Stimulated activated naive CD4-positive, alpha-beta T cell (primary cell): Measurements from ENCODE around the gene SLC25A39.
"Not testable (repeated sequence)": the region's sequence is repeated elsewhere in the genome, so short reads cannot be mapped to it uniquely, and the experiment has no call there.

Experiments
- DNase-seq, 6 experiments: peaks; one replicate each; lab custom pipeline; 2025; lab: John Stamatoyannopoulos, UW

SLC25A39 gene, protein sequence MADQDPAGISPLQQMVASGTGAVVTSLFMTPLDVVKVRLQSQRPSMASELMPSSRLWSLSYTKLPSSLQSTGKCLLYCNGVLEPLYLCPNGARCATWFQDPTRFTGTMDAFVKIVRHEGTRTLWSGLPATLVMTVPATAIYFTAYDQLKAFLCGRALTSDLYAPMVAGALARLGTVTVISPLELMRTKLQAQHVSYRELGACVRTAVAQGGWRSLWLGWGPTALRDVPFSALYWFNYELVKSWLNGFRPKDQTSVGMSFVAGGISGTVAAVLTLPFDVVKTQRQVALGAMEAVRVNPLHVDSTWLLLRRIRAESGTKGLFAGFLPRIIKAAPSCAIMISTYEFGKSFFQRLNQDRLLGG

DNA sequence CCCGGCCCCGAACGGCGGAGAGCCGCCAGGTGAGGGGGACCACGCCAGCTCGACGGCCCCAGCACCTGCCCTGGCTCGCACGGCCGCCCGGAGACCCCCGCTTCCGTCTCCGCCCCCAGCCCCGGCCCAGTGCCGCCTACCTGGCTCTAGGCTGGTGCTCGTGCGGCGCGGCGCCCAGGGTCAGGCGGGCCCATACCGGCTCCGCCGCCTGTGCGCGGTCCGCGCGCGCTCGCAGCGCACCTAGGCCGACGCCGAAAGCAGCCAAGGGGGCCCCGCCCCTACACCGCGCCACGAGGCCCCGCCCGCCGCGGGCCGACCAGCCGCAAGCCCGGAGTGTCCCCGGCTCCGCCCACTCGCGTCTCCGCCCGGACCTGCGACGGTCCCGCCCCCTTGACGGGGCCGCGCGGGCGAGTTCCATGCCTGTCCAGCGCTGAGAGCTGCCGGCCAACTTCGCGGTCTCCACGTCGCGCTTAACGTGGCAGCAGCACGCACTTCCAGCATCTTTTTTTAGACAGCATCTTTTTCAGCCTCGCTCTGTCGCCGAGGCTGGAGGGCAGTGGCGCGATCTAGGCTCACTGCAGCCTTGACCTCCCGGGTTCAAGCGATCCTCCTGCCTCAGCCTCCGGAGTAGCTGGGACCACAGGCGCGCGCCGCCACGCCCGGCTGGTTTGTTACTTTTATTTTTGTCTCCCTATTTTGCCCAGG lies at the start of gene SLC25A39:
TSS of gene SLC25A39 (minus strand) at position 253 of the 705 bp plus-strand sequence. CDS start 1,261 bp downstream, outside the sequence.
- DNase-seq, result peak; percentile 87 to 95 (median 92)

DNA sequence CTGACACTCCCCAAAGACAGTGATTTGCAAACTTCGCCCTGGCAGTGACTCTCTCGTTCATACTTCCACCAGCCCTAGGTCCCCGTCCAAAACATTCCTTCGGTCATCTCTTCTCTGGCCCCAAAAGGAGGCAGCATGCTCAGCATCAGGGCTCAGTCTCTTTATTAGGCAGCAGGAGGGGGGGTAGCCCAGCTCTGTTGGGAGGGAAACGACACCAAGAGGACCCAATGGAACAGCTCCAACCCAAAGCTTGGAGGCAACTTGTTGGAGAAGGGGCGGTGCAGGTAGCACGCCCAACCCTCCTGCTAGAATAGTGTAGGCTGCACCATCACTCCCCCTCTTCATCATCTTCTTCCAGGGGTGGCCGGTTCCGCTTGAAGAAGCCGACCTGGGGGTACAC lies 47.4 kb upstream of the SLC25A39 start:
- DNase-seq, result no peak

DNA sequence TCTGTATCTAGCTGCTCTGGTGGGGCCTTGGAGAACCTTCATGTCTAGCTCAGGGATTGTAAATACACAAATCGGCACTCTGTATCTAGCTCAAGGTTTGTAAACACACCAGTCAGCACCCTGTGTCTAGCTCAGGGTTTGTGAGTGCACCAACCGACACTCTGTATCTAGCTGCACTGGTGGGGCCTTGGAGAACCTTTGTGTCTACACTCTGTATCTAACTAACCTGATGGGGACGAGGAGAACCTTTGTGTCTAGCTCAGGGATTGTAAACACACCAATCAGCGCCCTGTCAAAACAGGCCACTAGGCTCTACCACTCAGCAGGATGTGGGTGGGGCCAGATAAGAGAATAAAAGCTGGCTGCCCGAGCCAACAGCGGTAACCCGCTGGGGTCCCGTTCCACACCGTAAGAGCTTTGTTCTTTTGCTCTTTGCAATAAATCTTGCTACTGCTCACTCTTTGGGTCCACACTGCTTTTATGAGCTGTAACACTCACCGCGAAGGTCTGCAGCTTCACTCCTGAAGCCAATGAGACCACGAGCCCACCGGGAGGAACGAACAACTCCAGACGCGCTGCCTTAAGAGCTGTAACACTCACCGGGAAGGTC lies 44.9 kb upstream of the SLC25A39 start:
- DNase-seq, result peak in 1 of 6 experiments; percentile 11

DNA sequence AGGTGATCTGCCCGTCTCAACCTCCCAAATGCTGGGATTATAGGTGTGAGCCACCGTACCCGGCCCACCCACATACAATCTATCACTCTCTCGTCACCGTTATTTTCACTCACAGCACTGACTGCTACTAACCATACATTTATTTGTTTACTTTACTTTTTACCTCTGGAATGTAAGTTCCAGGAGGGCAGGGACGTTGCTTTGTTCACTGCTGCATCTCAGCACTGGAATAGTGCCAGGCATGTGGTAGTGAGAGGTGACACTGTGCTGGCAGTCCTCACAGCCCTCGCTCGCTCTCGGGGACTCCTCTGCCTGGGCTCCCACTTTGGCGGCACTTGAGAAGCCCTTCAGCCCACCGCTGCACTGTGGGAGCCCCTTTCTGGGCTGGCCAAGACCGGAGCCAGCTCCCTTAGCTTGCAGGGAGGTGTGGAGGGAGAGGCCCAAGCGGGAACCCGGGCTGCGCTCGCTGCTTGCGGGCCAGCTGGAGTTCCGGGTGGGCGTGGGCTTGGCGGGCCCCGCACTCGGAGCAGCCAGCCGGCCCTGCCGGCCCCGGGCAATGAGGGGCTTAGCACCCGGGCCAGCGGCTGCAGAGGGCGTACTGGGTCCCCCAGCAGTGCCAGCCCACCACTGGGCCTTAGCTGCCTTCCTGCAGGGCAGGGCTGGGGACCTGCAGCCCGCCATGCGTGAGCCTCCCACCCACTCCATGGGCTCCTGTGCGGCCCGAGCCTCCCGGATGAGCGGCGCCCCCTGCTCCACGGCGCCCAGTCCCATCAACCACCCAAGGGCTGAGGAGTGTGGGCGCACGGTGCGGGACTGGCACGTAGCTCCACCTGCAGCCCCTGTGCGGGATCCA lies 44.0 kb upstream of the SLC25A39 start:
- DNase-seq, result not testable (repeated sequence)

DNA sequence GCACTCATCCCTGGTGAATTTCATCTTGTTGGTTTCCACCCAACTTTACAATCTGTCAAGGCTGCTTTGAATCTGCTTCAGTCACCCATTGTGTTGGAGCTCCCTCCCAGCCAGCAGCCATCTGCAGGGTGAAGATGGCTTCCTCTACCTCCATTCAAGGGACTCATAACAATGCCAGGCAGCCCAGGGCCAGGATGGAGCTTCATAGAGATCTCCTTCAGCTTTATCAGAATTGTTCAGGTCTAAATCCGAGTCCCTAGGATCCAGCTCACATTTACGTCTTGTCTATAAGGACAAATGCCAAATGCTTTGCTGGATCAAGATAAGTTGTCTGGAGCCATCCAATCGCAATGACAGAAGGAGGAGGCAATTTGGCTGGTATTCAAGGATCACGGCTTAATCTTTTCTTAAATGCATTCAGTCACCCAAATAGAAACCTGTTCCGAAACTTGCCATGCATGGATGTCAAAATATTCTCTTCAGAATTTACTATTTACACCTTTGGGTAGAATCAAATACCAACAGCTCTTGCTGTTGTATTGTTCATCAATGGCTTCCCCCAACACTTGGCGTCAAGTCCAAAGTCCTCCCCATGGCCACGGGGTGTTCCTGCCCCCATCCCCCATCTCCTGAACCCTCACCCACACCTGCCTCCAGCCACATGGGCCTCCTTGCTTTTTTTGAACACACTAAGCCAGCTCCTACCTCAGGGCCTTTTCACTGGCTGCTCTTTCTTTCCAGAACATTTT lies 42.8 kb upstream of the SLC25A39 start:
- DNase-seq, result no peak

DNA sequence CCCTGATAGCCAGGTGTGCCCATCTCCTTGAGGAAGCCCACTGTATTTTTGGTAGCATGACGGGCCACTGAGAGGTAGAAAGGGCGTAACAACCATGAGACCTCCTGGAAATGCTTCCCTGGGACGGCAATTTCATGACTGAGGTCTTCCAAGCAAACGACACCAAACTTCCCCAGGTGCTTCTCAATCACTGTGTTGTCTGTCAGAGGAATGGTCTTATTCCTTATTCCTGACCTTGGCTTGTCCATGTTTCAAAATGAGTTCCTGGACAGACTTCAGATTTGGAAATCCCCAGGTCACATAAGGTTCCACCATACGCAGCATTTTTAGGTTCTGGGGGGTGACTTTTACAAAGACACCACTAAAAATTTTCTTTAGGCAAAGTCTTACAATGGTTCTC lies 40.4 kb upstream of the SLC25A39 start:
- DNase-seq, result not testable (repeated sequence)

DNA sequence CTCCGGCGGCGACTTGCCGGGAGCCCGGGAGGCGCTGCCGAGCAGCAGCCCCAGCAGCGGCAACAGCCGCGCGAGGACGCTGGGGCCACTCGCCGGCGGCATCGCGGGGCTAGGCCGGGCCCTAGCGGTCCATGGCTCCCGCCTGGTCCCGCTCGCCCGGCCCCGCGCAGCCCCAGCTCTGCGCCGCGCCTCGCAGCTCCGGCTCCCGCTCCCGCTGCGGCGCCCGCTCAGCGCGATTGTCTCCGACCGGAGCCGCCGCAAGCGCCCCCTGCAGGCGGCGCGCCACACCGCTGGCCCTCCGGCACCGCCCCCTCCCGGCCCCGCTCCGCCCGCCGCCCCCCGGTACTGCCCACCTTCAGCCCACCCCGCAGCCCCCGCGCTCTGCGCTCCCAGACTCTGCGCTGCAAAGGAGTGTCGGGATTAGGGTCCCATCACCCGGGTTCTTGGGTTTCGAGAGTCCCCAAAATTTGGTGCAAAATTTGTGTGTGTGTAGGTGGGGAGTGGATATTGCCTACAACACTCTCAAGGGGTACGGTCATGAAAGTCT lies 39.1 kb upstream of the SLC25A39 start, which contains the start of gene FAM171A2:
TSS of gene FAM171A2 (minus strand) at position 241 of the 547 bp plus-strand sequence. CDS start at position 102, 139 bp downstream.
- peak; percentile 21 to 74 (median 62) for DNase-seq

DNA sequence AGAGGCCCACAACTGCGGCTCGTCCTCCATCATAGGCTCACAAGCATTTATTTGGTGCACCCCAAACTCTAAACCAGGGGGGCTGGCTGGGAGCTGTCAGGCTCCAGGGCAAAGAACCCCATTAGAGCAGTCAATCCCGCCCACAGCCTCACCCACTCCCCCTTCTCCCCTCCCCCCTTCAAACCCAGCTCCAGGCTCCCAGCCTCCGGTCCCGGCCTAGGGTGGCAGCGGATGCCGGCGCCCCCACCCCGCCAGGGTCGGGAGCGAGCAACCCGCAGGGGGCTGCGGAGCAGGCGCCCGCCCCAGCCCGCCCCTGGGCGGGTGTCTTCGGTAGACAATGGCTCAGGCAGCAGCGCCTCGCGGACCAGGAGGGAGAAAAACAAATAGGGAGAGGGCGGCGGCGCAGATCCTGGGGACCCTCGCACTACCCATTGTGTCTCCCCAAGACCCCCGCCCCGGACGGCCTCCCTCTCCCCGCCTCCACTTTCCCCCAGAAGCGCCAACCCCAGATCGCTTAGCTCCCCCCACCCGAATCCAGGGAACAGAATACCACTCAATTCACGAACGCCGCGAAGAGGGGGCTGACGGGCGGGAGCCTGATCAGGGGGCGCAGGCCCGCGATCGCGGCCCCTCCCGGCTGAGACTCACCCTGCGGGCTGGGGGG lies 38.5 kb upstream of the SLC25A39 start:
- peak in 2 of 6 experiments; percentile 23 to 50 for DNase-seq

DNA sequence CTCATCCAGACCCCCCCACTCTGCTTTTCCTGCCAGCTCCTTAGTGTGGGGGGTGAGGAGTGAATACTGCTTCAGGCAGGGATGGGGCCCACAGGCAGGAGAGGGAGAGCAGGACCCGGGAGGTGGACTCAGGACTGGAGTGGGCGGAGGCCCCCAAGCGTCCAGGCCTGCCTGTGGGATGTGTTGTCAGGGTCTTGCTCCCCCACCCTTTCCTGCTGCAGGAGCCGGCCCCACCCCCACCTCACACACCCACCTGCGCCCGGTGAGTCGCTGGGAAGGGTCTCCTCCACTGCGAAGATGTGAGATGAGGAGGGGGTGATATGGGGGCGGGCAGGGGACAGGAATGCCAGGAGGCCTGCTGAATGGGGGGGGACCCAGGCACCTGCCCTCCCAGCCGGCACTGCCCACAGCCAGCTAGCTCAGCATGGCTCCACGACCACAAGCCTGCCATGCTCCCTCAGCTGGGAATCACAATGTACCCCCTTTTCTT lies 37.9 kb upstream of the SLC25A39 start:
- no peak for DNase-seq

DNA sequence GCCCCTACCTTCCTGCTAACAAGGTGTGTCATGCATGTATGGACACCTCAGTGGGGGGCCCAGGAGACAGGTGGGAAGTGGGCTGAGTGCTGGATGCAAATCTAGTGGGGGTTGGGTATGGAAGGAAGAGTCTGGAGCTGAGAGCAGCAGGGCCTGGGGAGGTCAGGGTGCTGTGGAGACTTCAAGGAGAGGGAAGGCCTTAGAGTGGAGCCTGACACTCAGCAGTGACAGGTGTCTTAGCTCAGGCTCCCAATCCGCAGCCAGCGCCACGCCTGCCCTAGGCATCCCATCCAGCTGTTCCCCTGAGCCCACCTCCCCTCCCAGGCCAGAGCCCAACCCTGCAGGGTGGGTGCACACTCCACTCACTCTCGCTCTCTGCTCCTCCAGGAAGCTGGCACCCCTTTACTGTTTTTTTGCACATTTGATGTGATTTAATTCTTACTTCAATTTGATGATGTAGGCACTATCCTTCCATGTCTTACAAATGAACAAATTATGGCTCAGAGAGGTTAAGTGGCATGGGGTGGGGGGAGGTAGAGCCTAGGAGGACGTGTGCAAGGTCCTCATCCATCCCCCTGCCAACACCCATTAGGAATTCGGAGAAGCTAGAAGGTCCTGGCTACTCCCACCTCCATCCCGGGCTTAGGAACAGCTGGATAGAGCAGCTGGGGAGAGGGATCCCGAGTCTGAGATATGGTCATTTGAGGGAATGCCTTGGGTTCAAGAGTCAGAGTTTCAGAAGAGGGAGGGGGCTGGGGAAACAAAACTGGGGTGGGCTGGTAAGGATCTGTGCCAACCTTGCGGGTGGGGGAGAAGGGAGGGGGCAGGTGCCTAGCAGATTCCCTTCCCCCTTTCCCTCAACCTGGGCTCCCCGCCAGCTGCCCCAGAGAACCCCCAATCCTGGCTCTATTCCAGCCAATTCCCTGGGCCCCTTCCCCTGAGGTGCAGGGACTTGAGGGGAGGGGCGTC lies 37.0 kb upstream of the SLC25A39 start:
- DNase-seq, result no peak

DNA sequence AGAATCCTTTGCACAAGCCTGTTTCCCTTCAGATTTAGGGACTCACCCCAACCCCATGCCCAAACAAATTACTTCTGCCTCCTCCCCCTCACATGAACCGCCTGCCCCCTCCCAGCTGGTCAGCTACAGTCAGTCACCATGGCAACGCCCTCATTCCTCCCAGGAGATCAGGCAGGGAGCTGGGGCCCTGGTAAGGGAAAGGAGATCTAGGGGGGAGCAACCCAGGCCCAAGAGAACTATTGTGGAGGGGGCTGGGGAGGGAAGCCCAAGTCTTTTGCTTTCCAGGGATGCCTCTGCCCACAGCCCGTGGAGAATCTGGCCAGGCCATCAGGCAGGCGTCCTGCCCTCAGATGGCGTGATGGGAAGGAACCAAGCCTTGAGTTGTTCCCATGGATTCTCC lies 36.2 kb upstream of the SLC25A39 start:
- DNase-seq, result no peak

DNA sequence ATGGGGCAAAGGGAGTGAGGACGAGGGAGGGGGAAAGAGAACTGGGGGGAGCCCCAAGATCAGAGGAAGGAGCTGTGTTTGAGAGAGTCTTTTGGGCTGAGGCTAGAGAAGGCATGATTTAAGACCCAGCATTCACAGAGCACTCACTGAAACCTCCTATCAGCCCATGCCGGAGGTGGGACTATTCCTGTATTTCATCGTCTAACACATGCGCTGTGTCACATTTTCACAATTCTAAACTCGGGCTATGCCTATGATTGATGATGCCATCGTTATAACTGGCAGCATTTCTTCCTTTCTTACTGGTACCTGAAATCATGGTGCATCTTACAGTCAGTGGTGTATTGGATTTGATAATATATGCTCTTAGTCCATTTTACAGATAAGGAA lies 35.5 kb upstream of the SLC25A39 start:
- no peak for DNase-seq

DNA sequence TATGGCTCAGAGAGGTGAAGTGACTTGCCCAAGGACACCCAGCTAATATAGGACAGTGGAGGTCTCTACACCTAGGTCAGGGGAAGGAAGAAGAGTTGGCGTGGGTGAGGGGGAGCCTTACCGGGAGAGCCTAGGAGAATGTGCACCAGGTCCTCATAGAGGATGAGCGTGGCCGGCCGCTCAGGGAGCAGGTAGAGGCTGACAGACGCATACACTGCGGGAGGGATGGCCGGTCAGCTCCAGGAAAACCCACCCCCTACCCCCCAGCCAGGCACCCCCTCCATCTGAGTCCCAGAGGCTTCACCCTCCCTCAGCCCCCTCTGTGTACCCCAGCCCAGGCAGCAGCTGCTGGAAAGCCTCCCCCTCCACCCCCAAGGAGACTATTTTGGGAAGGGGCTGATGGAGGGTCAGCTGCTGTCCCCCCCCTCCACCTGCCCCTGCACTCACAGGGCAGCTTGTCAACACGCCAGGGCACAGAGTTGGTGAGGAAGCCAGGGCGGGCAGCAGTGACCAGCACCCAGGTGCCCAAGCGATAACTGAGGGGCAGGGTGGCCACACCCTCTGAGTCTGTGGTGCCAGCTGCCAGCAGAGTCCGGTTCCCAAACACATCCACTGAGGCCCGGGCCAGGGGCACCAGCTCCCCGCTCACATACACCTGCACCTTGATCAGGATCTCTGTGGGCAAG lies 35.0 kb upstream of the SLC25A39 start:
- DNase-seq, result no peak

DNA sequence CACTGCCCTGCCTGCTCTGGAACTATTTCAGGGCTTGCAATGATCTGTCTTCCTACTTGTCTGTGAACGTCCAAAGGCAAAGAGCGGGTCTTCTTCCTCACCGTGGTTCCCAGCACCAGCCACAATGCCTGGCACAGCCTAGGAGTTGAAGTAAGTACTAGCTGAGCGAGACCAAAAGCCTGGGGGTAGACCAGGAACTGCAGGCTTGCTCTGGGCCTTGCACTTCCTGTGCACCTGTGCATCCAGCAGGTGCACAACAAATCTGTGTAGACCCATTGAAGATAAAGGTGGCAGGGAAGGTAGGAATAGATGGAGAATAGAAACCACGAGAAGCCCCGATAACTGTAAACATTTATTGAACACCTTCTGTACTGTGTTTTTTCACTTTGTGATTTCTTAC lies 34.4 kb upstream of the SLC25A39 start:
- no peak for DNase-seq

DNA sequence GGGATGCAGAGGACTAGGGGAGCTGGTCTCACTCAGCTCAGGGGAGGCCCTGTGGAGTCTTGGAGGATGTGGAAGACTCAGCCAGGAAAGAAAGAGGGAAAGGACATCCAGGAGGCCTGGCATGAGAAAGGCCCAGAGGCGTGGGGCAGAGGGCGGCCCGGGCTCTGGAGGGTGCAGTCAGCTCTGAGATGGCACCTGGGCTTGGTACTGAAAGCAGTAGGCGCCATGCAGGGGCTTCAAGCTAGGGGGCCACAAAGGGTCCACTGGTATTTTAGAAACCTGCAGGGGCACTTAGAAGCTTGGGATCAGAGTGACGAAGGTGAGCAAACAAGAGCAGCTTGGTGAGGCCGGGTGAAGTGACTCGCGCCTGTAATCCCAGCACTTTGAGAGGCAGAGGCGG lies 33.4 kb upstream of the SLC25A39 start:
- no peak for DNase-seq

DNA sequence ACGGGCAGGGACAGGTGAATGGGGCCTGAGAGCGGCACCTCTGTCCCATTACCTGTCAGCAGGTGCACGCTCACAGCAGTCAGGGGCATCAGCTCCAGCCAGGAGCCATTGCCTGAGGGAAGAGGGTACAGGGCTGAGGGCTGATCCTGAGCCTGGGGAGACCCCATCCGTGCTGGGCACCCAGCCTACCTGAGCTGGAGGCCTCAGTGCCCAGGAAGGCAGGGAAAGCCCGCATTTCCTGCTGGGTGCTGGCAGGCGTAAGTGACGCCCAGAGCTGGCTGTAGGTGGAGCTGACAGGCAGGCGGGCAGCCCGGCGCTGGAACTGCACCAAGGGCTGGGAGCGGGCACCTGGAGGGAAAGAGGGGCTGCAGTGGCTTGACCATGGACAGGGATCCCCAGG lies 31.6 kb upstream of the SLC25A39 start:
- no peak for DNase-seq

DNA sequence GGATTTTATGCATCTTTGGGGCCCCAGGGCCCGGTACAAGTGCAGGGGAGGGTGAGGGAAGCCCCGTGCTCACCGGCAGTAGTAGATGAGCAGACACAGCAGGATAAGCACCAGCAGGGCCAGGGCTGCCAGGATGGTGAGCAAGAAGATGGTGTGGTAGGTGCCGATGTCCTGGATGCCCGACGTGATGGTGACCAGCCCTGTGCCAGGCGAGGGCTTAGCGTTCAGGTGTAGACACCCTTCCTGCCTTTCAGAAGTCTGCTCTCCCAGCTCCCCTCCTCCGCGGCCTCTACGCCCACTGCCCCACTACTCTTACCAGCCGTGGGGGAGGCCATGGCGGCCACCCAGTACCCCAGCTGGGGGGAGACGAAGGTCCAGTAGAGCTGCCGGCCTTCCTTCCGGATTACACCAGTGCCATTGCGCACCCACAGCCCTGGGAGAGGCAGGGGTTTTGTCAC lies 31.0 kb upstream of the SLC25A39 start:
- DNase-seq, result no peak
